SH-SY5Y (cell line): ENCODE results near the gene NKD1.

Experiments
- GATA2 ChIP-seq: IDR thresholded peaks from 2 replicates; pipeline ENCODE4 v1.6.1; 2011; ENCODE audit warnings: mild to moderate bottlenecking, low read depth, low read length
- GATA3 ChIP-seq: IDR thresholded peaks from 2 replicates; pipeline ENCODE4 v1.6.1; 2011; ENCODE audit warnings: low read depth, mild to moderate bottlenecking, low read length, moderate library complexity

DNA sequence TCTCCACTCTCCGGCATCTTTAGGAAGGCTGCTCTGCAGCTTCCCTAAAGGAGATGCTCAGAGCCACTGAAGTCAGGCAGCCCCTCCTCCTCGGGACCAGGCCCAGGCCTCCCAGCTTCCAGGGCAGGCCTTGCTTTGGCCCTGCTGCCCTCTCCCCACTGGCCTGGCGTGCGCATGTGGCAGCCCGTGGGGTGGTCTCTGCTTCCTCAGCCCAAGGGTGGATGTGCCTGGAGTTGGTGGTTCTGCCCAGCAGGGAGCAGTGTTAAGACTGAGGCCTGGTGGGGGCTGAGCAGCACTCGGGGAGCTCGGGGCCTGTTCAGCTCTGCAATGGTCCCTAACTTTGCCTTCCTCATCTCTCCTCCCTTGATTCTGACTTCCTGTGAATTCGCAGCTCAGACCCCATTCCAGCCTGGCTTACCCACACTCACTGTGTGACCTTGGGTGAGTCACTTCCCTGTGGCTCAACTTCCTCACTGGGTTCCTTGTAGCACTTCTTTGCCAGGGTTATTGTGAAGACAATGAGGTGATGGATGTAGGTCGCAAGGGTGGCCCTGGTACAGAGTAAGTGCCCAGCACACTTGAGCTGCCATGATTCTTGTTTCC lies 63.2 kb downstream of the NKD1 start:
- TF ChIP-seq GATA3 (no peak), GATA2 (no peak)
